ENCODE results near the gene PRKCG.

DNA sequence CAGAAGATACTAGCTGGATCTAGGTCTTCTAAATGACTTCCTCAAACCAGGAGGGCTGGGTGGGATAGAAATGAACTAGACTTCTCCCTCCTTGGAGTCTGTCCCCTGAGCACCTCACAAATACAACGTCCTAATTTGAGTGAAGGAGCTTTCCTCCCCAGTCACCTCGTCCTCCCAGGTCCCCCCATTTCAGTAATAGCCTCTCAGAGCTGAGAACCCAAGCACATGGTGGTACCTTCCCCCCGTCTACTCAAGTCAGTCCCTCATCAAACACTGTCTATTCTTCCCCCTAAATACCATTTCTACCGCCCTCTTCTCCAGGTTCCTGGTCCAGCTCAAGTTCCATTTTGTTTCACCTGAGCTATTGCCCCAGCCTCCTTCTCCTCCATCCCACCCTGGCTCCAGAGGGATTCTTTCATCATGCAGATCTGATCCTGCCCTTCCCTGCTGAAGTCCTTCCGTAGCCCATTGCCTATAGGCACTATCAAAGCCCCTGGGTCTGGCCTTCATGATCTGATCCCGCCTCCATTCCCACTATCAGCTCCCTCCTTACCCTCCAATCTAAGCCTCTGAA lies 5.3 kb upstream of the PRKCG start:
- TF ChIP-seq, protein P1, sequence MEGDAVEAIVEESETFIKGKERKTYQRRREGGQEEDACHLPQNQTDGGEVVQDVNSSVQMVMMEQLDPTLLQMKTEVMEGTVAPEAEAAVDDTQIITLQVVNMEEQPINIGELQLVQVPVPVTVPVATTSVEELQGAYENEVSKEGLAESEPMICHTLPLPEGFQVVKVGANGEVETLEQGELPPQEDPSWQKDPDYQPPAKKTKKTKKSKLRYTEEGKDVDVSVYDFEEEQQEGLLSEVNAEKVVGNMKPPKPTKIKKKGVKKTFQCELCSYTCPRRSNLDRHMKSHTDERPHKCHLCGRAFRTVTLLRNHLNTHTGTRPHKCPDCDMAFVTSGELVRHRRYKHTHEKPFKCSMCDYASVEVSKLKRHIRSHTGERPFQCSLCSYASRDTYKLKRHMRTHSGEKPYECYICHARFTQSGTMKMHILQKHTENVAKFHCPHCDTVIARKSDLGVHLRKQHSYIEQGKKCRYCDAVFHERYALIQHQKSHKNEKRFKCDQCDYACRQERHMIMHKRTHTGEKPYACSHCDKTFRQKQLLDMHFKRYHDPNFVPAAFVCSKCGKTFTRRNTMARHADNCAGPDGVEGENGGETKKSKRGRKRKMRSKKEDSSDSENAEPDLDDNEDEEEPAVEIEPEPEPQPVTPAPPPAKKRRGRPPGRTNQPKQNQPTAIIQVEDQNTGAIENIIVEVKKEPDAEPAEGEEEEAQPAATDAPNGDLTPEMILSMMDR (IDR thresholded peaks at IDR 0.05 in 2 of 3, conservative IDR thresholded peaks at IDR 0.05 in 1 of 3; ENCODE audit: borderline replicate concordance in 1 of 3, insufficient read depth in 1 of 3, low read depth in 2 of 3, low read length in 2 of 3): no peak
- TF ChIP-seq TCF7L2 (IDR thresholded peaks at IDR 0.05; ENCODE audit: borderline replicate concordance, extremely low read depth, insufficient read depth, insufficient read length) (no peak), SIN3A (IDR thresholded peaks at IDR 0.05; ENCODE audit: low read depth) (no peak), EZH2phosphoT487 (IDR thresholded peaks at IDR 0.05; ENCODE audit: borderline replicate concordance) (no peak)
- TF ChIP-seq, protein P2, sequence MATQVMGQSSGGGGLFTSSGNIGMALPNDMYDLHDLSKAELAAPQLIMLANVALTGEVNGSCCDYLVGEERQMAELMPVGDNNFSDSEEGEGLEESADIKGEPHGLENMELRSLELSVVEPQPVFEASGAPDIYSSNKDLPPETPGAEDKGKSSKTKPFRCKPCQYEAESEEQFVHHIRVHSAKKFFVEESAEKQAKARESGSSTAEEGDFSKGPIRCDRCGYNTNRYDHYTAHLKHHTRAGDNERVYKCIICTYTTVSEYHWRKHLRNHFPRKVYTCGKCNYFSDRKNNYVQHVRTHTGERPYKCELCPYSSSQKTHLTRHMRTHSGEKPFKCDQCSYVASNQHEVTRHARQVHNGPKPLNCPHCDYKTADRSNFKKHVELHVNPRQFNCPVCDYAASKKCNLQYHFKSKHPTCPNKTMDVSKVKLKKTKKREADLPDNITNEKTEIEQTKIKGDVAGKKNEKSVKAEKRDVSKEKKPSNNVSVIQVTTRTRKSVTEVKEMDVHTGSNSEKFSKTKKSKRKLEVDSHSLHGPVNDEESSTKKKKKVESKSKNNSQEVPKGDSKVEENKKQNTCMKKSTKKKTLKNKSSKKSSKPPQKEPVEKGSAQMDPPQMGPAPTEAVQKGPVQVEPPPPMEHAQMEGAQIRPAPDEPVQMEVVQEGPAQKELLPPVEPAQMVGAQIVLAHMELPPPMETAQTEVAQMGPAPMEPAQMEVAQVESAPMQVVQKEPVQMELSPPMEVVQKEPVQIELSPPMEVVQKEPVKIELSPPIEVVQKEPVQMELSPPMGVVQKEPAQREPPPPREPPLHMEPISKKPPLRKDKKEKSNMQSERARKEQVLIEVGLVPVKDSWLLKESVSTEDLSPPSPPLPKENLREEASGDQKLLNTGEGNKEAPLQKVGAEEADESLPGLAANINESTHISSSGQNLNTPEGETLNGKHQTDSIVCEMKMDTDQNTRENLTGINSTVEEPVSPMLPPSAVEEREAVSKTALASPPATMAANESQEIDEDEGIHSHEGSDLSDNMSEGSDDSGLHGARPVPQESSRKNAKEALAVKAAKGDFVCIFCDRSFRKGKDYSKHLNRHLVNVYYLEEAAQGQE (IDR thresholded peaks at IDR 0.05; ENCODE audit: low read depth): no peak
